HepG2 (cell line): ENCODE measurements around the gene STAT5A. TPM values are rescaled to one million over a fixed set of nuclear protein-coding genes. Genes with fewer than 3 reads are reported as not detected.
A peak's percentile ranks its signal among the peaks of the same experiment; 100 is the strongest.

Source experiments
- CBX2 ChIP-seq, 2 experiments: fragments of 200-600 bp in 1 of 2; sonication (generic); formaldehyde crosslinking in 1 of 2; IDR thresholded peaks; 2 replicates each; pipeline versions ENCODE4 v1.7.0 to v1.8.1; 2018 to 2022; ENCODE audit warnings: low read depth in 2 of 2, low read length in 1 of 2, mild to moderate bottlenecking in 1 of 2, missing genetic modification reagents in 1 of 2
- HDAC2 ChIP-seq: sonication (generic); formaldehyde crosslinking; IDR thresholded peaks from 2 replicates; pipeline ENCODE4 v1.4.0; 2020; ENCODE audit warnings: missing genetic modification reagents
- KLF9 ChIP-seq: IDR thresholded peaks from 2 replicates; pipeline ENCODE4 v1.6.1; 2016; ENCODE audit warnings: low read depth
- MAFF ChIP-seq: IDR thresholded peaks from 2 replicates; pipeline ENCODE4 v1.6.1; 2011; ENCODE audit warnings: low read depth, low read length, improper control_type of control experiment
- MEF2D ChIP-seq: sonication (generic); formaldehyde crosslinking; IDR thresholded peaks from 2 replicates; pipeline ENCODE4 v1.5.1; 2020; ENCODE audit warnings: mild to moderate bottlenecking, missing genetic modification reagents
- NFKBIZ ChIP-seq: IDR thresholded peaks from 2 replicates; pipeline ENCODE4 v1.6.1; 2018; ENCODE audit warnings: missing genetic modification reagents, missing compliant biosample characterization
- POLR2G ChIP-seq: fragments of 200-400 bp; formaldehyde crosslinking; IDR thresholded peaks from 2 replicates; pipeline ENCODE4 v1.6.1; 2018; ENCODE audit warnings: mild to moderate bottlenecking, low read depth, low read length, moderate library complexity
- RXRB ChIP-seq: IDR thresholded peaks from 2 replicates; pipeline ENCODE4 v1.6.1; 2016; ENCODE audit warnings: borderline replicate concordance, missing genetic modification reagents, missing compliant biosample characterization
- SIN3A ChIP-seq: IDR thresholded peaks from 2 replicates; pipeline ENCODE4 v1.6.1; 2011; ENCODE audit warnings: low read depth, mild to moderate bottlenecking, control low read depth, low read length, borderline replicate concordance
- SIX4 ChIP-seq: sonication (generic); formaldehyde crosslinking; IDR thresholded peaks from 2 replicates; pipeline ENCODE4 v1.4.0; 2020; ENCODE audit warnings: missing genetic modification reagents
- SMC3 ChIP-seq: IDR thresholded peaks from 2 replicates; pipeline ENCODE4 v1.6.1; 2011; ENCODE audit warnings: low read length, improper control_type of control experiment
- ZNF343 ChIP-seq: sonication (generic); formaldehyde crosslinking; IDR thresholded peaks from 2 replicates; pipeline ENCODE4 v1.4.0; 2020; ENCODE audit warnings: mild to moderate bottlenecking, missing genetic modification reagents
- ZNF501 ChIP-seq: sonication (generic); formaldehyde crosslinking; IDR thresholded peaks from 2 replicates; pipeline ENCODE4 v1.5.1; 2020; ENCODE audit warnings: mild to moderate bottlenecking, moderate library complexity, missing genetic modification reagents
- polyA plus RNA-seq, 8 experiments: library from polyadenylated mRNA; depleted of rRNA in 3 of 8; stranded (reverse) in 7 of 8; unstranded in 1 of 8; fragments of >200 nt; fragmentation: Illumina TruSeq in 4 of 8; extraction: Trizol in 4 of 8; gene quantifications; 2 replicates each; pipeline versions ENCODE4 v1.2.1 to v1.2.3, GENCODE V29; 2011 to 2016; ENCODE audit warnings: low read depth in 4 of 8, missing spikeins in 1 of 8, mixed read lengths in 1 of 8; ENCODE audit not compliant: insufficient read depth in 1 of 8
- total RNA-seq, 5 experiments: library from RNA; depleted of rRNA; stranded (reverse); fragments of >200 nt; fragmentation: Illumina TruSeq; extraction: Trizol; gene quantifications; 2 replicates each; pipeline ENCODE4 v1.2.3, GENCODE V29; 2016; ENCODE audit warnings: low read depth in 1 of 5
- TF ChIP-seq, protein P1 (sequence below): sonication (generic); formaldehyde crosslinking; IDR thresholded peaks from 2 replicates; pipeline ENCODE4 v1.4.0; 2020; ENCODE audit warnings: missing genetic modification reagents
- TF ChIP-seq, protein P2 (sequence below), 2 experiments: sonication (generic) in 1 of 2; formaldehyde crosslinking in 1 of 2; IDR thresholded peaks; 2 replicates each; pipeline versions ENCODE4 v1.6.1 to v1.9.0; 2014 to 2022; ENCODE audit warnings: antibody characterized with exemption in 1 of 2, borderline replicate concordance in 1 of 2, inconsistent platforms in 1 of 2, low read depth in 1 of 2, missing genetic modification reagents in 1 of 2
- TF ChIP-seq, protein P3 (sequence below): IDR thresholded peaks from 2 replicates; pipeline ENCODE4 v1.6.1; 2016; ENCODE audit warnings: missing compliant biosample characterization, missing genetic modification reagents, borderline replicate concordance
- TF ChIP-seq, protein P4 (sequence below): IDR thresholded peaks from 2 replicates; pipeline ENCODE4 v1.6.1; 2016
- TF ChIP-seq, protein P5 (sequence below): IDR thresholded peaks from 2 replicates; pipeline ENCODE4 v1.6.1; 2012; ENCODE audit warnings: inconsistent platforms

STAT5A gene
- total and polyA plus RNA-seq, 2 of the 13 experiments (the other 11 are each of a cell fraction or from before 2014, with no cell fraction given), result 1.4 to 4.1 TPM

DNA sequence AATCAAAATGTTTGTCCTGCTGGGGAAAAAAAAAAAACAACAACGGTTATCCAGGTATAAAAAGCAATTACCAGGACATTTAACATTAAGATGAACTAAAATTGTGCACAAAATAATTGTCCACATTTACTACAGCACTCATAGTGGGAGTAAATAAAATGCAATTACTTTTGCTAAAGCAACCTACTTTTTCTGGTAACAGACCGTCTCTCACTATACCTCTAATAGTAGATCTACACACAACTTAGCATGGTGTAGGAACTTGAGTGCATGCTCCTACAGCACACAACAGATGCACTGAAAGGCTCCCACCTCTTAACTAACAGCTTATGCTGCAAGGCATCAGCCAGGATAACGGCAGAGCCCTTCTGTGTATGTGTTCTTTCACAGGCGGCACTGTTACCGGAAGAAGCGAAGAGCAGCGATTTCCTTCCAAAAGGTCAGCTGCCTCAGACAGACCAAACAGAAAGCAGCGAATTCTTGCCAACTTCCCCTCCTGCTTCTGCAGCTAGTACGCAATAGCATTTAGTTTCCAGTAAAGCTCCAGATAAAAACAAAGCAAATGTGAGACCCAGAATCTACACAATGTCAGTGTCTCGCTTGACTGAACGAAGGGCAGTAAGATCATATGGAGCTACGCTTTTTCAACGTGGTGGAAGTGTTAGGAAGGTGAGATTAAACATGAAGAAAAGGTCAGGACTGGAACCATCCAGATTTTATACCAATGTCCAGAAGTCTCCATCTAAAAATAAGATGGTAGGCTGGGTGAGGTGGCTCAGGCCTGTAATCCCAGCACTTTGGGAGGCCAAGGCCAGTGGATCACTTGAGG lies 39.7 kb upstream of the STAT5A start (continued):
- 0 out of 2 replicates have a peak, but pooled peaks have one; percentile 28 for TF ChIP-seq KLF9 (CRISPR knock-in tag)
- TF ChIP-seq SIX4 (CRISPR knock-in tag), result no peak
- peak; percentile 74; the same call in 1 of the 2 replicates for TF ChIP-seq SIN3A
- peak; percentile 22; the same call in 1 of the 2 replicates for TF ChIP-seq MEF2D
- 0 out of 2 replicates have a peak, but pooled peaks have one; percentile 5 for TF ChIP-seq MAFF
- TF ChIP-seq, protein P1, sequence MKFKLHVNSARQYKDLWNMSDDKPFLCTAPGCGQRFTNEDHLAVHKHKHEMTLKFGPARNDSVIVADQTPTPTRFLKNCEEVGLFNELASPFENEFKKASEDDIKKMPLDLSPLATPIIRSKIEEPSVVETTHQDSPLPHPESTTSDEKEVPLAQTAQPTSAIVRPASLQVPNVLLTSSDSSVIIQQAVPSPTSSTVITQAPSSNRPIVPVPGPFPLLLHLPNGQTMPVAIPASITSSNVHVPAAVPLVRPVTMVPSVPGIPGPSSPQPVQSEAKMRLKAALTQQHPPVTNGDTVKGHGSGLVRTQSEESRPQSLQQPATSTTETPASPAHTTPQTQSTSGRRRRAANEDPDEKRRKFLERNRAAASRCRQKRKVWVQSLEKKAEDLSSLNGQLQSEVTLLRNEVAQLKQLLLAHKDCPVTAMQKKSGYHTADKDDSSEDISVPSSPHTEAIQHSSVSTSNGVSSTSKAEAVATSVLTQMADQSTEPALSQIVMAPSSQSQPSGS (CRISPR knock-in tag), result 0 out of 2 replicates have a peak, but pooled peaks have one; percentile 42
- TF ChIP-seq, protein P2, sequence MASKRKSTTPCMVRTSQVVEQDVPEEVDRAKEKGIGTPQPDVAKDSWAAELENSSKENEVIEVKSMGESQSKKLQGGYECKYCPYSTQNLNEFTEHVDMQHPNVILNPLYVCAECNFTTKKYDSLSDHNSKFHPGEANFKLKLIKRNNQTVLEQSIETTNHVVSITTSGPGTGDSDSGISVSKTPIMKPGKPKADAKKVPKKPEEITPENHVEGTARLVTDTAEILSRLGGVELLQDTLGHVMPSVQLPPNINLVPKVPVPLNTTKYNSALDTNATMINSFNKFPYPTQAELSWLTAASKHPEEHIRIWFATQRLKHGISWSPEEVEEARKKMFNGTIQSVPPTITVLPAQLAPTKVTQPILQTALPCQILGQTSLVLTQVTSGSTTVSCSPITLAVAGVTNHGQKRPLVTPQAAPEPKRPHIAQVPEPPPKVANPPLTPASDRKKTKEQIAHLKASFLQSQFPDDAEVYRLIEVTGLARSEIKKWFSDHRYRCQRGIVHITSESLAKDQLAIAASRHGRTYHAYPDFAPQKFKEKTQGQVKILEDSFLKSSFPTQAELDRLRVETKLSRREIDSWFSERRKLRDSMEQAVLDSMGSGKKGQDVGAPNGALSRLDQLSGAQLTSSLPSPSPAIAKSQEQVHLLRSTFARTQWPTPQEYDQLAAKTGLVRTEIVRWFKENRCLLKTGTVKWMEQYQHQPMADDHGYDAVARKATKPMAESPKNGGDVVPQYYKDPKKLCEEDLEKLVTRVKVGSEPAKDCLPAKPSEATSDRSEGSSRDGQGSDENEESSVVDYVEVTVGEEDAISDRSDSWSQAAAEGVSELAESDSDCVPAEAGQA (IDR thresholded peaks at IDR 0.05; ENCODE audit: low read depth), result peak; percentile 65
- TF ChIP-seq, protein P2 (CRISPR knock-in tag; IDR thresholded peaks at IDR 0.05; ENCODE audit: borderline replicate concordance), result no peak
- peak; percentile 86 for TF ChIP-seq HDAC2 (CRISPR knock-in tag)
- TF ChIP-seq CBX2 (IDR thresholded peaks at IDR 0.05; ENCODE audit: low read depth, low read length), result no peak
- TF ChIP-seq CBX2 (CRISPR knock-in tag; IDR thresholded peaks at IDR 0.05; ENCODE audit: low read depth), result no peak
- TF ChIP-seq, protein P3, sequence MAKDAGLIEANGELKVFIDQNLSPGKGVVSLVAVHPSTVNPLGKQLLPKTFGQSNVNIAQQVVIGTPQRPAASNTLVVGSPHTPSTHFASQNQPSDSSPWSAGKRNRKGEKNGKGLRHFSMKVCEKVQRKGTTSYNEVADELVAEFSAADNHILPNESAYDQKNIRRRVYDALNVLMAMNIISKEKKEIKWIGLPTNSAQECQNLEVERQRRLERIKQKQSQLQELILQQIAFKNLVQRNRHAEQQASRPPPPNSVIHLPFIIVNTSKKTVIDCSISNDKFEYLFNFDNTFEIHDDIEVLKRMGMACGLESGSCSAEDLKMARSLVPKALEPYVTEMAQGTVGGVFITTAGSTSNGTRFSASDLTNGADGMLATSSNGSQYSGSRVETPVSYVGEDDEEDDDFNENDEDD (CRISPR knock-in tag), result peak; percentile 58; the same call in 1 of the 2 replicates
- TF ChIP-seq, protein P4, sequence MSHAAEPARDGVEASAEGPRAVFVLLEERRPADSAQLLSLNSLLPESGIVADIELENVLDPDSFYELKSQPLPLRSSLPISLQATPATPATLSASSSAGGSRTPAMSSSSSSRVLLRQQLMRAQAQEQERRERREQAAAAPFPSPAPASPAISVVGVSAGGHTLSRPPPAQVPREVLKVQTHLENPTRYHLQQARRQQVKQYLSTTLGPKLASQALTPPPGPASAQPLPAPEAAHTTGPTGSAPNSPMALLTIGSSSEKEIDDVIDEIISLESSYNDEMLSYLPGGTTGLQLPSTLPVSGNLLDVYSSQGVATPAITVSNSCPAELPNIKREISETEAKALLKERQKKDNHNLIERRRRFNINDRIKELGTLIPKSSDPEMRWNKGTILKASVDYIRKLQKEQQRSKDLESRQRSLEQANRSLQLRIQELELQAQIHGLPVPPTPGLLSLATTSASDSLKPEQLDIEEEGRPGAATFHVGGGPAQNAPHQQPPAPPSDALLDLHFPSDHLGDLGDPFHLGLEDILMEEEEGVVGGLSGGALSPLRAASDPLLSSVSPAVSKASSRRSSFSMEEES, result peak; percentile 76
- 0 out of 2 replicates have a peak, but pooled peaks have one; percentile 47 for TF ChIP-seq ZNF343 (CRISPR knock-in tag)
- peak; percentile 16; the same call in 1 of the 2 replicates for TF ChIP-seq SMC3
- TF ChIP-seq, protein P5, sequence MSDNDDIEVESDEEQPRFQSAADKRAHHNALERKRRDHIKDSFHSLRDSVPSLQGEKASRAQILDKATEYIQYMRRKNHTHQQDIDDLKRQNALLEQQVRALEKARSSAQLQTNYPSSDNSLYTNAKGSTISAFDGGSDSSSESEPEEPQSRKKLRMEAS, result peak; percentile 62; the same call in 1 of the 2 replicates
- TF ChIP-seq NFKBIZ (CRISPR knock-in tag), result 0 out of 2 replicates have a peak, but pooled peaks have one; percentile 23
- TF ChIP-seq ZNF501 (CRISPR knock-in tag), result peak; percentile 84
- TF ChIP-seq POLR2G, result peak; percentile 74
- peak; percentile 80 for TF ChIP-seq RXRB
